ELR (cell line): ENCODE results near the gene HES7.
"Not testable (repeated sequence)": the region's sequence is repeated elsewhere in the genome, so short reads cannot be mapped to it uniquely, and the experiment has no call there.

Experiments used
- DNase-seq: peaks from one replicate; pipeline ENCODE4 v3.0.0-alpha.2; 2015; ENCODE audit warnings: low read depth

Gene HES7

DNA sequence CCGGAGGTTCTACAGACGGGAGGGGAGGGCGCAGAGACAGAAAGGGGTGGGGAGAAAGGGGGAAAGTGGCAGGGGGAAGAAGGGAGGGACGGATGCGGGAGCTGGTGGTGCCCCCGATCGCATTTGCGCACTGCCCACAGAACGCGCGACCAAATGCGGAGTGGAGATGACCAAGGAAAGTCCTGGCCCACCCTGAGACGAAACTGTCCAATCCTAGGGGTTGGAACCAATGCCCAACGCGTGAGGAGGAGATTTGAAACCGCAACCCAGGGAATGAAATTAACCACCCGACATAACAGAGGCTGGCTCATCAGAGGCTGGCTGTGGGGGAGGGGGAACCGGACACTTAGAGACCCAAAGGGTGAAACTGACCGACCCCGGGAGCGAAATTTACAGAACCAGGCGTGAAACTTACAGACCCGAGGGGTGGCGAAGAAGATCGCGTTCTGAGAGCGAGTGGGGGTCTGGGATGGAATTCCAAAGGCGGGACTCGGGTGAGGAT, 1.4 kb downstream of the HES7 start:
- DNase-seq = peak; percentile 70

DNA sequence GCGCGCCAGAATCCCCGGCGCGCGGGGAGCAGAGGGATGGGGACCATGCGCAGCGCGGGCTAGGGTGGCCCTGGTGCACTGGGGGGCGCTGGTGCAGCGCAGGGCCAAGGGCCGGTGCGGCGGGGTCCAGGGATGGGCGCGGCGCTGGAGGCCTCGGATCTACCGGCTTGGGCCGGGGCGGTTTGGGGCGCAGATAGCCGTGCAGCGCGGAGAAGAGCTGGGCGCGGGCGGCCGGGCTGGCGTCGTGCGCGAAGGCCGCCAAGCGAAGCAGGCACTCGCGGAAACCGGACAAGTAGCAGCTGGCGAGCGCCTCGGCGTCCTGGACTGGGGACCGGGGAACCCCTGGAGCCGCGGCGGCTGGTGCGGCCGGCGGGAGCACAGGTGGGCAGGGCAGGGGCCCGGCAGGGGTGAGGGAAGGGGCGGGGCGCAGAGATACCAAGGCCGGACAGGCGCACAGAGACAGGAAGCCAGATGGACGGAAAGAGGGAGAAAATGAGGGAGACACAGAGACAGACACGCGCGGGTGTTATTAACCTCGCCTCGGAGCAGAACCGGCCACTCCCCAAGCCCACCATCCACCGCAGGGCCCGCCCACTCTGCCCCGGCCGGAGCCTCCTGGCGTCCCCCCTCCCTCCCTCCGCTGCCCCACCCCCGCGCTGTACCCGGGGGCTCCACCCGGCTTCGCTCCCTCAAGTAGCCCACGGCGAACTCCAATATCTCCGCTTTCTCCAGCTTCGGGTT, 2.1 kb downstream of the HES7 start:
- peak; percentile 86 for DNase-seq

DNA sequence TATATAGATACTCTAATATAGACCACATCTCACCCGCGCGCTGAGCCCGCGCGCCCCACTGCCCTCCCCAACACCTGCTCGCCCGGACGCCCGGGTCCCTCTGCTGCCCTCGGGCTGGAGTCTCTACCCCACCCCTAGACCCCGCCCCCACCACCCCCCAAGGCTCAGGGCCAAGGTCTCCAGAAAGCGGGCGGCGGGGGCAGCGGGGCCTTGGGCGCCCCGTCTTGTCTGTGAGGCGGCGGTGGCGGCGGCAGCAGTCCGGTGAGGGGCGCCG, 2.6 kb downstream of the HES7 start:
- no peak for DNase-seq

DNA sequence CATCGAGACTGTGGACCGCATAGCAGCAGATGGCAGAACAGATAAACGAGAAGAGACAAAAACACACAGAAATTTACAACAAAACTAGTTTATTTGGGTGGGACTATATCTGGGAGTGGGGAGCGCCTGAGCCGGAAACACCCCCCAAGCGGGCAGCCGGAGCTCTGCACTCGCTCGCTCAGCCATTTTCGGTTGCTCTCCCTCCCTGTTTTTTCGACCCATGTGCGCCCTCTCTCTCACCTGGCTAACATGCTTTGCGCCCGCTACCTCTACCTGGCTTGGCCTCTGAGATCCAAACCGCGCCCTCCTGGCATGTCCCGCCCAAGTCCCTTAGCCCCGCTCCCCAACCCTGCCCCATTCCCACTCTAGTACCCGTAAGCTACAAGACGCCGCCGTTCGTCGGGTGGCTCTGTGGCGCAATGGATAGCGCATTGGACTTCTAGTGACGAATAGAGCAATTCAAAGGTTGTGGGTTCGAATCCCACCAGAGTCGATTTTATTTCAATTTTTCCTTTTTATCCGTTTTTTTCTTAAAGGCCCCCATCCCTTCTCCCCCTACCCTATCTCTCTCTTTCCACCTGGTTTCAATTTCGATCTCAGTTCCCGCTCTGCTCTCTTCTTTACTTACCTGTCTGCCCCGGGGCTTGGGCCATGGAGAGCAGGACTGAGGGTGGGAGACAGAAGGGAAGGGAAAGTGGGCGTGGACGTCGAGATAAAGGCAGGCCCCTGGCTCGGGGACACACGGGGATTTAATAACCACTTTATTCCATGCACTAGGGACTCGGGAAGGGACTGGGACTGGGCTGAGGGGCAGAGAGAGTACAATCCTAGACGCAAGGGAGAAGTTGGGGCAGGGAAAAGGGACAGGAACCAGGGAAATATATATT, 3.1 kb downstream of the HES7 start:
- peak; percentile 81 for DNase-seq

DNA sequence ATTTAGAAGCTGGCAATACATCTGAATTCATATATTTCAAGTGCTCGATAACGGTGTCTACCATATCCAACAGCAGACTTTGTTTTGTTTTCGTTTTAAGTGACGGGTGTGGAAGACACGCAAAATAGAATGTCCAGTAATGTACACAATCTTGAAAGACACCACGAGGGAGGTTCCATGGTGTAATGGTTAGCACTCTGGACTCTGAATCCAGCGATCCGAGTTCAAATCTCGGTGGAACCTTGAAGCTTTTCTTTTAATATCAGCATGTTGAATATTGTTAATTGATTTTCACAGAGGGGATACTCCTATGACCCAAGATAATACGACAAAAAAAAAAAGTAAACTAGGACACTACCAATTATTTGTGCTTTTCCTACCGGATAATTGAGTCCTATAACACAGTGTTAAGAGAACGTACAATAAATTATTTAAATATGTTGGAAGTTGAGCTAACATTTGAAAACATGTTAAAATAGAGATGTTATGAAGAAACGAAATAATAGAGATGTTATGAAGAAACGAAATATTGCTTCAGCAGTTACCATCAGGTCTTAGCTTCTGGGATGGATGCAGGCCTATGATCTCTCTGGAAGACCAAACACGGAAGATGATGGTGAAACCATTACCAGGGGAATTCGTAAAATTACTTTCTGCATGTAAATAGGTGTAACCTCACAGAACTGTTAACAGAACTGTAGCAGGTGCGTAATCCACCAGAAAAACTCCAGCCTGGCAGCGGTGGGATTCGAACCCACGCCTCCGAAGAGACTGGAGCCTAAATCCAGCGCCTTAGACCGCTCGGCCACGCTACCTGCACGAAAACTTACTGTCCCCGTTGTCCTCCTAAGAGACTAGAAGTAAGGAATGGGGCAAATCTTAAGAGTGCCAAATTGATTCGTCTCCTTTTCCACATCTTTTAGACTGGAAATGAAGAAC, 4.1 kb downstream of the HES7 start:
- peak; percentile 93 for DNase-seq

DNA sequence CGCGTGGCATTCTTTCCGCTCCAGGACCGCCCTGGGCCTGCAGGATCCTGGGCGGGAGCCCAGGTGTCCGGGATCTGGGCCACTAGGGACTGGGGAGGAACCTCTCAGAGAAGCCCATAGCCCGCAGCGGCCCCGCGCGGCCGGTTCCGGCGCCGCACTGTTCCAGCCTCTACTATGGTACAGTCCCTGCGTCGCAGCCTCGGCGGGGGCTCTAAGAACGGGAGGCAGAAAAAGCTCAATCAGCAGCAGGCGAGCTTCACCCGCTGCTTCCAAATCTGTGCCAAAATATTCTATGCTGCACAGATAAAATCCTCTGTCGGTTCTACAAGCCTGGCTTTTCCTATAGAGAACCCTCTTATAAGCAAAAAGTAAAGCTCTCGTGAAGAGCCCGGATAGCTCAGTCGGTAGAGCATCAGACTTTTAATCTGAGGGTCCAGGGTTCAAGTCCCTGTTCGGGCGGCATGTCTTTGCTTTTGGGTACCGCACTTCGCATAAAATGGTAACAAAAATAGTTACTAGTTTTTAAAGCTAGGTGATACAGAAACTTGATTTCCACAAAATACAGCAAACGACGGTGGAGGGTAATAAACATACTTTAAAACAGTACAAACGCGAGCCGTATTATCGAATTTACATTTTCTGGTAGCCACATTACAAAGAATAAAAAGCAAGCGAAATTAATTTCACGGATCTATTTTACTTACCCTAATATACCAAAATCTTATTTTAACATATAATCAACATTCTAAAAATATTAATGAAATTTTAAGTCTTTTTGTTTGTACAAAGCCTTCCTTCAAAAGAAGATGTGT, 4.9 kb downstream of the HES7 start:
- peak; percentile 89 for DNase-seq

DNA sequence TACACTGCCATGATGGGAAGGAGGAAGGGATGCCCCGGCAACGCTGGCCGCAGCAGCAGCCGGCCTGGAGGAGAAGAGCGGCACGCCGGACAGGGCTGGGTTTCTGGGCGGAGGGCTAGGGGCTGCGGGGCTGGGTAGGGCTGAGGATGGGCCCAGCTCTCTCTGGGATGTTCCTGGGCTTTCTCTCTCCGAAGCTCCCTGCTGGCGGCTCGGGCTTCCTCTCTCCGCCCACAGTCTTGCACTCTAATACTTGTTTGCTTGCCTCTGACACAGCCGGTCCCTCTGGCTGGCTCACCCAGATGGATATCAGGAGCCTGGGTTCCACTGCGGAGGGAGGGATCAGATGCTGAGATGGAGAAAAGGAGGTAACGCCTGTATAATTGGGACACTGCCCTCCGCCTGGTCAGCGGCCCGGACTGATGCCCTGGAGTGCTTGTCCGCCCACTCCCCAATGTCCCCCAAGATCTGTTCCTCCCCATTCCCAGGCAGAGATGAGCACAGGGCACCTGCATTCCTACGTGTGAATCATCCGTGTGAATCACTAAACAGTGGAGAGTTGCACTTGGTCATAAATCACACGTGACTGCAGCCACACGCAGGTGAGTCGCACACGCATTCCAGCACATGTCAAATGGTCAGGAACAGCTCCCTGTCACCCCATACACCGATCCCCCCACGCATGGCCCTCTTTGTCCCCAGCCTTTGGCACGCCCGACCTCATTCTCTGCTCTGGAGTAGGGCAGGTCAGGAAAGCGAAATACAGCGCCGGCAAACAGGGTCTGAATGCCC, 5.7 kb downstream of the HES7 start, which contains the start of gene ALOXE3:
ALOXE3 (minus strand) TSS at position 535 of the 789 bp plus-strand sequence; CDS start at position 11, 524 bp downstream.
- DNase-seq = peak; percentile 93

DNA sequence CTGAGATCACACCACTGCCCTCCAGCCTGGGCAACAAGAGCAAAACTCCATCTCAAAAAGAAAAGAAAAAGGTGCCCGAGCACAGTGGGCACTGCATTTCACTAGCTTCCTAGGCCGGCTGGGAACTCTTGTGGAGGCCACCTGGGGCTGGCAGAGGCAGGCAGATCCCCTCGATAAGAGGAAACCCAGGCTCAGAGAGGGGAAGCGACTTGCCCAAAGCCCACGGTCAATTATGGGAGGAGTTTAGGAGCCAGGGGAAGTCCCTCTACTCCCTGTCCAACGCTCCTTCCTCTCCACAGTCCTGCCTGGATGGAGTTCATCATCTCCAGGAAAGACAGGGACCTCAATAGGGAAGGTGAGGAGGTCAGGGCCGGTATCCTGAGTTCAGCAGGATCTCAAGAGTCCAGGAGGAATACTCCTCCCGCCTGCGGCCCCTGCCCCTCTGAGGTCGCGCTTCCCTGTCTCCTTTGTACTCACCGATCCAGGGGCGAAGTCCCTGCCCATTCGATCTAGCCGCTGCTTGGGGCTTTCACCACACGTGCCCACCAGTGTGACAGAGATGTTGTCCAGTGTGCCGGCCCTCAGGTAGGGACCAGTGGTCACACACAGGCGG, 6.4 kb downstream of the HES7 start:
- peak; percentile 19 for DNase-seq

DNA sequence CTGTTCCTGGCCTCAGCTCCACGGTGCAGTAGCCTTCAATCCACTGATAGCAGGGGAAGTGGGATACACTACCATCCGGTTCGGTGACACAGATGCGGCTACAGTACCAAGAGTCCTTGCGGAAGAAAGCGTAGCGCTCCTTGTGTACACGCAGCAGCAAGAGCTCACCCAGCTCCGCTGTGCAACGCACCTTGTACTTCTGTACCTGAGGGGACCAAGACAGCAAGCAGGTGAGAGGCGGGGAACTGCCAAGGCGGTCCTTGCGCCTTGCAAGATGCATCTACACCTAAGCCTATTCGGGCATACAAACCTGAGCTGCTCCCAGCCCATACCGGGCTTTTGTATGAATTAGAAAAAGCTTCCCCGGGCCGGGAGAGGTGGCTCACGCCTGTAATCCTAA, 7.1 kb downstream of the HES7 start:
- no peak for DNase-seq

DNA sequence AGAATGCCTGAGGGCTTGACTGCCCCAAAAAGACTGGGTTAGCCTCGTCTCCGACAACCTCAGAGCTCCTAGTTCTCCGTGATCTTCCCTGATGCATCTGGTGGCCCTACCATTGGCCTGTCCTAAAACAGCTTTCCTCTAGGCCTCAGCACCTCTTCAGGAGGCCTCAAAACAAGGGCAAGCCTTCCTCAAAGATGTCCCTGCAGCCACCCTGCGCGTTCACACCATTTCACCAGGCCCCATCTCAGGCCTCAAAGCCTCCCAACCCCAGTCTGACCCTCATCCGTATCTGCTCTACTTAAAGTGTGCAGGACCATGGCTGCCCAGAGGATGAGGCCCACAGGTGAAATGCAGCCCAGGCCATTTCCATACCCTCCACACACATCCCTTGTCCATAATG, 13.0 kb downstream of the HES7 start:
- DNase-seq = no peak

DNA sequence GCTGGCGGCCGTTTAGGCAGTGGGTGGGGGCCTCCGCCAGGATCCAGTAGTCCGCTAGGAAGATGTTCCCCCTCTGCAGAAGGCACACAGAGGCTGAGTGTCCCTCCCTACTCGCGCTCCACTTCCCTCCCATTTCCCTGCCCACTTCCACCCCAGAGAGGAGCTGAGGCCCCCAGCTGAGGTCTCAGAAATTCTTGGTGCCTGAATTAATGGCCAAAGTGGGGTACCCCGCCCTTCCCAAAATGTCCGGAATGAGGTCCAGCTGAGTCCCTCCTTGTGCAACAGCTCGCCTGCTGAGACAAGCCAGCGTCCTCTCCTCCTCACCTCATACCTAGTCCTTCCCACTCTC, 13.5 kb downstream of the HES7 start:
- DNase-seq = no peak

DNA sequence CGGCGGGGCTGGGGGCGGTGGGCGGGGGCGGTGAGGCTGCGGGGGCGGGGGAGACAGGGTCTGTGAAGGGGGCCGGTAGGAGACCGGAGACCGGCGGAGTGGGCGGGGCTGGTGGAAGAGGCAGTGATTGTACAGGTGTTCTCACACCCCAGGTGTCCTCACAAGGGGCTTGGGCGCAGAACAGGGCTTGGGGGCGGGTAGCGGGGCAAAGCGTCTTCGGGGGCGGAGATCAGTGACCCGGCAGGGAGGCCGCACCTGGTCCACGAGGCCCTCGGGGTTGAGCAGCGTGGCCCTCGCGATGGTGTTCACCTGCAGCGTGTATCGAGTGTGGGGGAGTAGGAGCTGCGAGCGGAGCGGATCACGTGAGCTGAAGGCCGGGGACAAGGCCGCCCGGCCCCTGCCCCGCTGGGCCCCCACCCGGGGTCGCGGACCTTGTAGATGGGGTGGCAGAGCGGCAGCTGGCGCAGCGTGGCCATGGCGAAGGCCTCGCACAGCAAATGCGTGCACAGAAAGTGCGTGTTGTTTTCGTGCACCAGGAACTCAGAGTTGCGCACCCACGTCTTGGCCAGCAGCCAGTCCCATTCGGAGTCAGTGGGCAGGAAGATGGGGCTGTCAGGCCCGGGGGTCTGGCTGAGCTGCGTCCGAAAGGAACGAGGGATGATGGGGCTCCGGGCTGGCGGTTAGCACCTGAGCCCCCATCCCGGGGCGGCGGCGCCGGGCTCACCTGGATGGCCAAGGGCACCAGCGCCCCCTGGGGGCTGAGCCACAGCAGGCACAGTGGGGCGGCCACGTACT, 14.0 kb downstream of the HES7 start:
- peak; percentile 40 for DNase-seq

DNA sequence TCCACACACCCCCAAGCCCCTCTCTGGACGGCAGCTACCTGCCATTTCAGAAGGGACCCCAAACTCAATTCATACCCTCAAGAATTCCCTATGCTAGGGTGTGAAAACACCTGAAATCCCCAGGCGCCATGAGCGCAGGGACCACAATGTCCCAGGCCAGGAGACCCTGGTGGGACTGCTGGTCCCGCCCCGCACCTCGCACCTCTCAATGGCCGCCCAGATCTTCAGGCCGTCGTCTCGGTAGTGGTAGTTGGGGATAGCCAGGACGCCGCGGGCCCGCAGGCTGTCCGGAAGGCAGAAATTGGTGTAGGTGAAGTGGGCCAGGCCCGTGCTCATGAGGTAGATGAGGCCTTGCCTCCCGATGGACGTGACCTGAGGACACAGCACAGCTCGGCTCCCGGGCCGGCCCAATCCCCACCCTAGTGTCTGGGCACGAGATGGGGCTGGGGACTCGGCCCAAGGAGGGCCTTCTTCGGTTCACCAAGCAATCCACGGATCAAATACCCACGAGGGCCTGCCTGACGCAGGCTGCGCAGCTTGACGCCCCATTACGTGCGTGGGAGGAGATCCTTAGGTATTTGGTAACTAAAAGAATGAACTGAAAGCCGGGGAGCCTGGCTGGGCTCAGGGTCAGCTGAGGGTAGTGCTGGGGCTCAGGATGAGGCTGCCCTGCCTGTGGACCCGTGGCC, 14.8 kb downstream of the HES7 start:
- no peak for DNase-seq

DNA sequence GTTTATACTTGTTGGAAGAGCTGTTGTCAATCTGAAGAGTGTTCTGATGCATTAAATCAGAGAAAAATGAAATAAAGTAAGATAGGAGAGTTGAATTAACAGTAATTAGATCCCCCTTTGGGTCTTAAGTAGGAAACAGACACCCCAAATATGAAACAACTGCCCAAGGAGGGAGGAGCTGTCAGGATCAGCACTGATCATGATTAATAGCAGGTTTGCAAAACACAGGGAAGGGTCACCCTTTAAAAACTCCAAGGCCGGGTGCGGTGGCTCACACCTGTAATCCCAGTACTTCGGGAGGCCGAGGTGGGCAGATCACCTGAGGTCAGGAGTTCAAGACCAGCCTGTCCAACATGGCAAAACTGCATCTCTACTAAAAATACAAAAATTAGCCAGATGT, 16.9 kb downstream of the HES7 start:
- not testable (repeated sequence) for DNase-seq

DNA sequence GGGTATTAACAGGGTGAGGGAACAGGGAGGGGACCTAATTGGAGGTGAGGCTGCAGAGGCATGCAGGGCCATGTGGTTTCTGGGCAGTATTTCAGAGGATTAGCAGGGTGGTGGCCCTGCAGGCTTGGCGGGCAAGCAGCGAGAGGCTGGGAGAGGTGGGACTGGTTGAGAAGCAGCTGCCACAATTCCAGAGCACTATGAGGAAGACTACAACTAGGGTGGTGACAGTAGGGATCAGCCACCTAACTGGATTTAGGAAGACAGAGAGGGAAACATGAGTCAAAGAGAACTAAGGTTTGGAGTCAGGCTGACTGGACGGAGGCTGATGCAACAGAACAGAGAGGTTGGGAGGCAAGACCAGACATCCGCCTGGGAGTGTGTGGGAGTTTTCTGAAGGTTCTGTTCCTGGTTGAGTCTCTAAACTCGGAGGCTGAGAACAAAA, 17.9 kb downstream of the HES7 start:
- DNase-seq = peak; percentile 55

DNA sequence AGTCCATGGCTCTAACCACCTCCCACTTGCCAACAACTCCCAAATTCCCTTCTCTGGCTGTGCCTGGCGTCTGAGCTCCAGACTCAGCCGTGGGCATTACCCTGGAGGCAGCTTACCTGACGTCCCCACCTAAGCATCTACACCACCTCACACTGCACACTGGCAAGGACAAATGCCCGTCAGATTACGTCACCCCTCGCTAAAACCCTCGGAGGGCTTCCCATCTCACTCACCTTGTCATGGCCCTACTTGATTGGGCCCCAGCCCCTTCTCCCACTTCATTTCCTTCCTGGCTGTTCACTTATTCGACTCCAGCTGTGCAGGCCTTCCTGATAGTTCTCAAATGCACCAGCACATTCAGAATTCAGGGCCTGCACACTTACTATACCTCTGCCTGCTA, 19.0 kb downstream of the HES7 start:
- DNase-seq = no peak

DNA sequence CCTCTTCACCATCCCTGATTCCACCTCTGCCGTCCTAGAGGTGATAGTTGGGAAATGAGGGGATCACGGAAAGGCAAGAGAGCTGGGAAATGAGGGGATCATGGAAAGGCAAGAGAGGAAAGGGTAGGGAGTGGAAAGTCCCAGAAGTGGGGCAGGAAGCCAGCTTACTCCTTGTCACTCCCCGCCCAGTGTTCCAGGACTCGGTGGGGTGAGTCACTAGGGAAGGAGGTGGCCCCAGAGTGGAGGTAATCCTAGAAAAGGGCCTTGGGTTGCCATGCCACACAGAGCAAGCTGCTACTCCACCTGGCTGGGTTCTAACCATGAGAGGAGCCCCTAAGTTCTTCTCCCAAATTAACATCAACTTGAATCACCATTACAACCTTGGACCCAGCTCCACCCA, 20.4 kb downstream of the HES7 start:
- DNase-seq = peak; percentile 45

DNA sequence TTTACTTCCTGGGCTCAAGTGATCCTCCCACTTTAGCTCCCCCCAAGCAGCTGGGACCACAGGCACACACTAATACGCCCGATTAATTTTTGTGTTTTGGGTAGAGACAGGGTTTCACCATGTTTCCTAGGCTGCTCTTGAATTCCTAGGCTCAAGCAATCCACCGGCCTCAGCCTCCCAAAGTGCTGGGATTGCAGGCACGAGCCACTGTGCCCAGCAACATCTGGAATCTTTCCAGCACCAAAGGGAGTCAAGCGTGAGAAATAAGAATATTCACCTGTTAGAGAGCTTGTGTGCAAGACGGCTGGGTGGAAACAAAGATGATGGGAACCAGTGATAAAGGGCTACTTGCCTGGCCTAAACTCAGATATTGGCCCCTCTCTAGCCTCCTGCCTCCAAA, 22.2 kb downstream of the HES7 start:
- no peak for DNase-seq

DNA sequence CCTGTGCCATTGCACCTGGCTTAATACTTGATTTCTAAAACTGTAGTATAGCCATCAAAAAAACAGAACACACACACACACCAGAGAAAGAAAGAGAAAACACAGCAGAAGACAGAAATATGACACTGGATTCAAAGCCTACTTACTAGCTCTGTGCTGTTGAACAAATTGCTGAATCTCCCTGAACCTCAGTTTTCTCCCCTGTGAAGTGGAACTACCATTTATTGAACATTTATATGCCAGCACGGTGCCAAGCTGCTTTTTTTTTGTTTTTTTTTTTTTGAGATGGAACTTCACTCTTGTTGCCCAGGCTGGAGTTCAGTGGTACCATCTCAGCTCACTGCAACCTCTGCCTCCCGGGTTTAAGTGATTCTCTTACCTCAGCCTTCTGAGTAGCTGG, 23.1 kb downstream of the HES7 start:
- no peak for DNase-seq
